Keratinocyte (primary cell): Measurements from ENCODE around the gene KCNC1. TPM values are rescaled to one million over a fixed set of nuclear protein-coding genes. Genes with fewer than 3 reads are reported as not detected.

Experiments used
- DNase-seq: peaks from one replicate; pipeline ENCODE4 v3.0.0-alpha.2; 2011; ENCODE audit warnings: low read depth, missing footprints, low spot score
- FAIRE-seq: peaks from 2 replicates; lab custom pipeline; 2011; peaks lifted over from hg19 to GRCh38; lab: Jason Lieb, UNC
- H2AFZ ChIP-seq: 2 replicates; pipeline ENCODE4 v1.6.0; 2012; ENCODE audit warnings: low read length, control low read depth, inconsistent platforms; ENCODE audit not compliant: control insufficient read depth
- H3K27ac ChIP-seq: 2 replicates; pipeline ENCODE4 v1.5.1; 2011; ENCODE audit warnings: low read length; ENCODE audit not compliant: control insufficient read depth, insufficient read depth
- H3K27me3 ChIP-seq: 3 replicates; pipeline ENCODE4 v1.6.0; 2011; ENCODE audit warnings: low read length; ENCODE audit not compliant: control insufficient read depth, insufficient read depth; ENCODE audit errors: extremely low read depth
- H3K36me3 ChIP-seq, 2 experiments: 2 replicates in 1 of 2; 3 replicates in 1 of 2; pipeline ENCODE4 v1.5.1; 2011; ENCODE audit warnings: low read length in 2 of 2, mild to moderate bottlenecking in 1 of 2; ENCODE audit not compliant: control insufficient read depth in 2 of 2, insufficient read depth in 2 of 2; ENCODE audit errors: extremely low read depth in 1 of 2
- H3K4me1 ChIP-seq: 3 replicates; pipeline ENCODE4 v1.5.1; 2011; ENCODE audit warnings: low read length; ENCODE audit not compliant: control insufficient read depth, insufficient read depth; ENCODE audit errors: extremely low read depth
- H3K4me2 ChIP-seq: 3 replicates; pipeline ENCODE4 v1.6.0; 2011; ENCODE audit warnings: low read depth, low read length; ENCODE audit not compliant: control insufficient read depth, insufficient read depth; ENCODE audit errors: extremely low read depth
- H3K4me3 ChIP-seq, 3 experiments: fragments of 200-600 bp in 1 of 3; sonication (generic) in 1 of 3; 2 replicates in 2 of 3; 3 replicates in 1 of 3; pipeline ENCODE4 v1.5.1; 2011 to 2016; ENCODE audit warnings: low read length in 3 of 3, mild to moderate bottlenecking in 3 of 3, control low read depth in 2 of 3, inconsistent platforms in 1 of 3, low read depth in 1 of 3, mixed read lengths in 1 of 3, mixed run types in 1 of 3, moderate library complexity in 1 of 3; ENCODE audit not compliant: control insufficient read depth in 2 of 3, insufficient read depth in 2 of 3; ENCODE audit errors: extremely low read depth in 1 of 3
- H3K79me2 ChIP-seq: 2 replicates; pipeline ENCODE4 v1.6.0; 2012; ENCODE audit warnings: low read length; ENCODE audit not compliant: control insufficient read depth, insufficient read depth
- H3K9ac ChIP-seq: 3 replicates; pipeline ENCODE4 v1.6.0; 2011; ENCODE audit warnings: low read length; ENCODE audit not compliant: control insufficient read depth, insufficient read depth; ENCODE audit errors: extremely low read depth
- H3K9me1 ChIP-seq: 3 replicates; pipeline ENCODE4 v1.6.0; 2011; ENCODE audit warnings: low read length; ENCODE audit not compliant: control insufficient read depth, insufficient read depth; ENCODE audit errors: extremely low read depth
- H3K9me3 ChIP-seq: 2 replicates; pipeline ENCODE4 v1.5.1; 2012; ENCODE audit warnings: low read depth, low read length; ENCODE audit not compliant: control insufficient read depth
- H4K20me1 ChIP-seq: 3 replicates; pipeline ENCODE4 v1.6.0; 2011; ENCODE audit warnings: low read length; ENCODE audit not compliant: control insufficient read depth, insufficient read depth; ENCODE audit errors: extremely low read depth
- EZH2 ChIP-seq: IDR thresholded peaks from one replicate; pipeline ENCODE4 v1.6.1; 2012; ENCODE audit warnings: inconsistent platforms, mild to moderate bottlenecking, low read length, moderate library complexity
- dilution Hi-C: fragments of 300-500 bp; cut with MboI; formaldehyde crosslinking; loops from one replicate; pipeline ENCODE4 v1.7.0; 2020; ENCODE audit warnings: low sequenced_read_pairs; ENCODE audit not compliant: extremely low pct_ligation_motif_present
- polyA plus RNA-seq, 5 experiments: library from polyadenylated mRNA; depleted of rRNA in 3 of 5; stranded (reverse) in 3 of 5; stranded (forward) in 1 of 5; unstranded in 1 of 5; fragments of >200 nt; gene quantifications; 1 replicate in 1 of 5; 2 replicates in 3 of 5; 3 replicates in 1 of 5; pipeline versions ENCODE4 v1.2.1 to v1.2.3, GENCODE V29; 2011 to 2012; ENCODE audit warnings: missing spikeins in 2 of 5, low read depth in 1 of 5, low replicate concordance in 1 of 5
- TF ChIP-seq, protein P1 (sequence below), 3 experiments: IDR thresholded peaks in 1 of 3; conservative IDR thresholded peaks in 1 of 3; optimal IDR thresholded peaks in 1 of 3; 2 replicates in 2 of 3; 3 replicates in 1 of 3; pipeline versions ENCODE3 to v1.5.1; 2011; ENCODE audit warnings: low read length in 3 of 3, mild to moderate bottlenecking in 3 of 3, moderate library complexity in 2 of 3, control low read depth in 1 of 3, inconsistent platforms in 1 of 3; ENCODE audit not compliant: insufficient read depth in 2 of 3; ENCODE audit errors: extremely low read depth in 1 of 3

KCNC1 gene
- polyA plus RNA-seq, 1 donor (not counting 4 experiments of a cell fraction or from before 2014, with no cell fraction given) = not detected

DNA sequence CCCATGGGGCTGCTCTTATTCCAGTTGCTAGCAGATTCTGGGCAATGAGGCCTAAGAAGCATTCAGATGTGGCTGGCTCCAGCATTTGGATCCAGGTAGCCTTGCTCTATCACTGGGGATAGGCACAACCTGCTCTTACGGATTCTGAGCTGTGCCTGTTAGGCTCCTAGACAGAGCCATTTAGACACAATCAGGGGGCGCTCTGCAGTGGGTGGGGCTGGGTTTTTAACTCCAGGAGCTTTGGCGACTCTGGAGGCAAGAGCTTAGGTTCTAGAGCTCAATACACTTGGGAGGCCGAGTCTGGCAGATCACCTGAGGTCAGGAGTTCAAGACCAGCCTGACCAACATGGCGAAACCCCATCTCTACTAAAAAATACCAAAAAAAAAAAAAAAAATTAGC, 32.0 kb downstream of the KCNC1 start:
- TF ChIP-seq, protein P1, sequence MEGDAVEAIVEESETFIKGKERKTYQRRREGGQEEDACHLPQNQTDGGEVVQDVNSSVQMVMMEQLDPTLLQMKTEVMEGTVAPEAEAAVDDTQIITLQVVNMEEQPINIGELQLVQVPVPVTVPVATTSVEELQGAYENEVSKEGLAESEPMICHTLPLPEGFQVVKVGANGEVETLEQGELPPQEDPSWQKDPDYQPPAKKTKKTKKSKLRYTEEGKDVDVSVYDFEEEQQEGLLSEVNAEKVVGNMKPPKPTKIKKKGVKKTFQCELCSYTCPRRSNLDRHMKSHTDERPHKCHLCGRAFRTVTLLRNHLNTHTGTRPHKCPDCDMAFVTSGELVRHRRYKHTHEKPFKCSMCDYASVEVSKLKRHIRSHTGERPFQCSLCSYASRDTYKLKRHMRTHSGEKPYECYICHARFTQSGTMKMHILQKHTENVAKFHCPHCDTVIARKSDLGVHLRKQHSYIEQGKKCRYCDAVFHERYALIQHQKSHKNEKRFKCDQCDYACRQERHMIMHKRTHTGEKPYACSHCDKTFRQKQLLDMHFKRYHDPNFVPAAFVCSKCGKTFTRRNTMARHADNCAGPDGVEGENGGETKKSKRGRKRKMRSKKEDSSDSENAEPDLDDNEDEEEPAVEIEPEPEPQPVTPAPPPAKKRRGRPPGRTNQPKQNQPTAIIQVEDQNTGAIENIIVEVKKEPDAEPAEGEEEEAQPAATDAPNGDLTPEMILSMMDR (optimal IDR thresholded peaks at IDR 0.05 in 1 of 3, IDR thresholded peaks at IDR 0.05 in 1 of 3, conservative IDR thresholded peaks at IDR 0.05 in 1 of 3; ENCODE audit: extremely low read depth in 1 of 3, insufficient read depth in 2 of 3, low read length in 3 of 3) = peak in 1 of 3 experiments; percentile 24
- no peak for TF ChIP-seq EZH2
- H3K4me2 ChIP-seq = no peak overlapping the region
- H3K9me3 ChIP-seq = no peaks in the 10 kb centered on the region
- no peaks in the 10 kb centered on the region for H3K36me3 ChIP-seq
- H3K27me3 ChIP-seq = no peaks in the 10 kb centered on the region
- H3K9ac ChIP-seq = no peak overlapping the region
- H3K4me1 ChIP-seq = no peaks in the 10 kb centered on the region
- no peaks in the 10 kb centered on the region for H3K9me1 ChIP-seq
- H3K27ac ChIP-seq = no peak overlapping the region
- DNase-seq (no peak), FAIRE-seq (no peak)
- H3K79me2 ChIP-seq = no peaks in the 10 kb centered on the region
- no peaks in the 10 kb centered on the region for H4K20me1 ChIP-seq
- H3K4me3 ChIP-seq = no peak overlapping the region
- dilution Hi-C loops = no loop called here
- H2AFZ ChIP-seq = no peak overlapping the region

DNA sequence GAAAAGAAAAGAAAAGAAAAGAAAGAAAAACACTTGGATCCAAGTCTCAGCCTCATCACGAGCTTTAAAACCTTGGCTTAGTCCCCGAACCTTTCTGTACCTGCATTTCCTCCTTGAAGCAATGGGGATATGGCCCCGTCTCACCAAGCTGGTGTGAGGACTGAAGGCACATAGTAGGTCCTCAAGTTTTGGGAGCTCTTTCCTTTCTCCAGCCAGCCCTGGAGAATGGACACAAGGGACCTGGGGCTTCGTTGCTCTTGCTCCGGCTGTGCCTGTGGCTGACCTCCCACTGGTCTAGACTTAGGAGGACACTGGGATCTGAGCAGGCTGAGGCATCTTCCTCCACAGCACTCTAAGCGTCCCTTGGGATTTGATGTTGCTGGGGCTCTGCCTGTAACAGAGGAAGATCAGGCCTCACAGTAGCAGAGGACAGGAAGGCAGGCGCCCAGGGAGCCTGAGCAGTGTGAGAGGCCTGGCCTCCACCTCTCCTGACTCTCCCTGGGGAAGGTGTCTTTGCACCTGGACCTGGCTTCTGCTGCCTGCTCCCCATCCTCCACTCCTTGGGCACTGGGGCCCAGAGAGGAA, 32.8 kb downstream of the KCNC1 start:
- no peaks in the 10 kb centered on the region for H3K9me3 ChIP-seq
- H3K9ac ChIP-seq = no peak overlapping the region
- no peak overlapping the region for H3K4me3 ChIP-seq
- dilution Hi-C loops = no loop called here
- no peak overlapping the region for H3K27ac ChIP-seq
- H3K36me3 ChIP-seq = no peaks in the 10 kb centered on the region
- no peaks in the 10 kb centered on the region for H3K27me3 ChIP-seq
- DNase-seq = no peak
- H2AFZ ChIP-seq = no peak overlapping the region
- TF ChIP-seq, protein P1 (optimal IDR thresholded peaks at IDR 0.05 in 1 of 3, IDR thresholded peaks at IDR 0.05 in 1 of 3, conservative IDR thresholded peaks at IDR 0.05 in 1 of 3; ENCODE audit: extremely low read depth in 1 of 3, insufficient read depth in 2 of 3, low read length in 3 of 3) = no peak
- no peaks in the 10 kb centered on the region for H3K4me1 ChIP-seq
- no peaks in the 10 kb centered on the region for H3K9me1 ChIP-seq
- no peaks in the 10 kb centered on the region for H3K79me2 ChIP-seq
- no peaks in the 10 kb centered on the region for H4K20me1 ChIP-seq
- H3K4me2 ChIP-seq = no peak overlapping the region
- FAIRE-seq = no peak
